GM12874 (cell line): ENCODE results near the gene NT5DC4.

Experiments
- CTCF ChIP-seq: IDR thresholded peaks from 2 replicates; pipeline ENCODE4 v1.5.1; 2011; ENCODE audit warnings: low read depth, mild to moderate bottlenecking, control low read depth, low read length, moderate library complexity; ENCODE audit not compliant: insufficient read depth

NT5DC4 gene

GRCh38 chr2:112784199-112785189, 63.7 kb downstream of the NT5DC4 start, which contains the start of gene IL1A:
Gene IL1A, minus strand, starts transcription at chr2:112784493. Its CDS starts 723 bp downstream, at chr2:112783770.
- no peak for TF ChIP-seq CTCF

DNA sequence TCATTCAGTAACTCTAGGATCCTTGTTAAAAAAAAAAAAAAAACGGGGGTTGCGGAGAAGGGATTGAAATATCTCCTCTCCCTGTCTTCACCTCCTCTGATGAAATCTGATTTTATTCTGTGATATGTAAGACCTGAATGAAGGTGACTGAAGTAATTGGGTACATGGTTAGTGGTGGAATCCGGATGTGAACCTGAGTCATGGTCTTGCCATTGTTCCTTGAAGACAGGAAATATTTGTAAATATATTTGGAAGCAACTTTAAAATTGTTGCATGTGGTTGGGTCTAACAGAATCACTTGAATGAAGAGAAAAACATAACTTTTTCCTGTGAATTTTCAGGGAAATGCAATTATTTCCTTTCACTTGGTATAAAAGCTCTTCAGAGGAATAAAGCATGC, 66.5 kb downstream of the NT5DC4 start:
- no peak for TF ChIP-seq CTCF

GRCh38 chr2:112787729-112788393, 67.0 kb downstream of the NT5DC4 start:
- no peak for TF ChIP-seq CTCF

GRCh38 chr2:112788653-112789052, 67.8 kb downstream of the NT5DC4 start:
- TF ChIP-seq CTCF: no peak
